Osteoblast (primary cell): ENCODE data around the gene BASP1. TPM values are rescaled to one million over a fixed set of nuclear protein-coding genes. Genes with fewer than 3 reads are reported as not detected.

Experiments
- DNase-seq: peaks from one replicate; pipeline ENCODE4 v3.0.0; 2011; ENCODE audit warnings: low spot score, mixed read lengths; ENCODE audit not compliant: insufficient read length; ENCODE audit errors: missing footprints
- H2AFZ ChIP-seq: 2 replicates; pipeline ENCODE4 v1.6.0; 2011; ENCODE audit warnings: mild to moderate bottlenecking, low read length
- H3K27ac ChIP-seq: 2 replicates; pipeline ENCODE4 v1.5.1; 2011; ENCODE audit warnings: mild to moderate bottlenecking, low read depth, low read length, moderate library complexity
- H3K27me3 ChIP-seq: 2 replicates; pipeline ENCODE4 v1.6.0; 2012; ENCODE audit warnings: mild to moderate bottlenecking, control low read depth, inconsistent platforms, low read length, moderate library complexity; ENCODE audit not compliant: insufficient read depth
- H3K36me3 ChIP-seq: 2 replicates; pipeline ENCODE4 v1.5.1; 2011; ENCODE audit warnings: mild to moderate bottlenecking, low read length, control low read depth, moderate library complexity; ENCODE audit not compliant: insufficient read depth
- H3K4me1 ChIP-seq: 2 replicates; pipeline ENCODE4 v1.5.1; 2011; ENCODE audit warnings: mild to moderate bottlenecking, low read length, control low read depth, moderate library complexity; ENCODE audit not compliant: insufficient read depth
- H3K4me2 ChIP-seq: 2 replicates; pipeline ENCODE4 v1.6.0; 2011; ENCODE audit warnings: mild to moderate bottlenecking, low read length; ENCODE audit not compliant: insufficient read depth
- H3K4me3 ChIP-seq: fragments of 200-600 bp; sonication (generic); 3 replicates; pipeline ENCODE4 v1.5.1; 2012; ENCODE audit warnings: mild to moderate bottlenecking, low read length, inconsistent platforms; ENCODE audit not compliant: insufficient read depth
- H3K79me2 ChIP-seq: 2 replicates; pipeline ENCODE4 v1.6.0; 2012; ENCODE audit warnings: mild to moderate bottlenecking, low read length, control low read depth, inconsistent platforms; ENCODE audit not compliant: insufficient read depth
- H3K9me3 ChIP-seq: 2 replicates; pipeline ENCODE4 v1.5.1; 2011; ENCODE audit warnings: low read depth, low read length, control low read depth
- H4K20me1 ChIP-seq: 2 replicates; pipeline ENCODE4 v1.6.0; 2012; ENCODE audit warnings: mild to moderate bottlenecking, low read length, control low read depth; ENCODE audit not compliant: insufficient read depth
- CTCF ChIP-seq: IDR thresholded peaks from 2 replicates; pipeline ENCODE4 v1.5.1; 2011; ENCODE audit warnings: mild to moderate bottlenecking, low read depth, low read length, moderate library complexity; ENCODE audit errors: extremely low read depth
- total RNA-seq: library from RNA; depleted of rRNA; stranded (reverse); fragments of >200 nt; gene quantifications from 2 replicates; pipeline ENCODE4 v1.2.3, GENCODE V29; 2012

The BASP1 gene
- total RNA-seq, 1 donor = 242 TPM

- Histone ChIP-seq H4K20me1 (no peaks in the 10 kb centered on the region), H3K27ac (no peak overlapping the region), H3K4me3 (no peak overlapping the region), H3K79me2 (no peaks in the 10 kb centered on the region), H2AFZ (no peak overlapping the region), H3K27me3 (peaks cover 5% of the 10 kb centered on the region), H3K36me3 (no peaks in the 10 kb centered on the region), H3K9me3 (no peaks in the 10 kb centered on the region), H3K4me2 (no peak overlapping the region), H3K4me1 (no peaks in the 10 kb centered on the region)
- no peak for DNase-seq
- no peak for TF ChIP-seq CTCF
Observed at GRCh38 chr5:17295671-17296070, 78.2 kb downstream of the BASP1 start.

- Histone ChIP-seq H3K4me1 (peaks cover 42% of the 10 kb centered on the region), H4K20me1 (no peaks in the 10 kb centered on the region), H3K9me3 (no peaks in the 10 kb centered on the region), H3K27ac (peak overlapping the region; percentile 2), H3K36me3 (no peaks in the 10 kb centered on the region), H3K4me2 (peak overlapping the region; percentile 41), H2AFZ (no peak overlapping the region), H3K79me2 (no peaks in the 10 kb centered on the region), H3K4me3 (no peak overlapping the region), H3K27me3 (no peaks in the 10 kb centered on the region)
- no peak for DNase-seq
- no peak for TF ChIP-seq CTCF
Observed at GRCh38 chr5:17302106-17302505, 84.7 kb downstream of the BASP1 start.

- no peak for TF ChIP-seq CTCF
- Histone ChIP-seq H3K4me2 (peak overlapping the region; percentile 41), H3K27ac (peak overlapping the region; percentile 11), H3K4me1 (peaks cover 42% of the 10 kb centered on the region), H4K20me1 (no peaks in the 10 kb centered on the region), H3K27me3 (no peaks in the 10 kb centered on the region), H3K4me3 (no peak overlapping the region), H3K36me3 (no peaks in the 10 kb centered on the region), H3K9me3 (no peaks in the 10 kb centered on the region), H2AFZ (no peak overlapping the region), H3K79me2 (no peaks in the 10 kb centered on the region)
- peak; percentile 85 for DNase-seq
Observed at GRCh38 chr5:17302604-17303003, 85.2 kb downstream of the BASP1 start.

- no peaks in the 10 kb centered on the region for H3K9me3 ChIP-seq
- H3K4me3 ChIP-seq = peak overlapping the region; percentile 18
- no peak for DNase-seq
- H3K4me1 ChIP-seq = peaks cover 42% of the 10 kb centered on the region
- peak overlapping the region; percentile 92 for H3K27ac ChIP-seq
- H2AFZ ChIP-seq = no peak overlapping the region
- H4K20me1 ChIP-seq = no peaks in the 10 kb centered on the region
- no peaks in the 10 kb centered on the region for H3K27me3 ChIP-seq
- peak overlapping the region; percentile 49 for H3K4me2 ChIP-seq
- no peaks in the 10 kb centered on the region for H3K36me3 ChIP-seq
- no peaks in the 10 kb centered on the region for H3K79me2 ChIP-seq
- no peak for TF ChIP-seq CTCF
Observed at GRCh38 chr5:17304282-17304681, 86.9 kb downstream of the BASP1 start.
